COLO829 (cell line): ENCODE results near the gene VEGFA.
A peak's percentile ranks its signal among the peaks of the same experiment; 100 is the strongest.

Experiments
- DNase-seq: peaks from one replicate; pipeline ENCODE4 v3.0.0; 2012; ENCODE audit warnings: low spot score

Gene VEGFA

DNA sequence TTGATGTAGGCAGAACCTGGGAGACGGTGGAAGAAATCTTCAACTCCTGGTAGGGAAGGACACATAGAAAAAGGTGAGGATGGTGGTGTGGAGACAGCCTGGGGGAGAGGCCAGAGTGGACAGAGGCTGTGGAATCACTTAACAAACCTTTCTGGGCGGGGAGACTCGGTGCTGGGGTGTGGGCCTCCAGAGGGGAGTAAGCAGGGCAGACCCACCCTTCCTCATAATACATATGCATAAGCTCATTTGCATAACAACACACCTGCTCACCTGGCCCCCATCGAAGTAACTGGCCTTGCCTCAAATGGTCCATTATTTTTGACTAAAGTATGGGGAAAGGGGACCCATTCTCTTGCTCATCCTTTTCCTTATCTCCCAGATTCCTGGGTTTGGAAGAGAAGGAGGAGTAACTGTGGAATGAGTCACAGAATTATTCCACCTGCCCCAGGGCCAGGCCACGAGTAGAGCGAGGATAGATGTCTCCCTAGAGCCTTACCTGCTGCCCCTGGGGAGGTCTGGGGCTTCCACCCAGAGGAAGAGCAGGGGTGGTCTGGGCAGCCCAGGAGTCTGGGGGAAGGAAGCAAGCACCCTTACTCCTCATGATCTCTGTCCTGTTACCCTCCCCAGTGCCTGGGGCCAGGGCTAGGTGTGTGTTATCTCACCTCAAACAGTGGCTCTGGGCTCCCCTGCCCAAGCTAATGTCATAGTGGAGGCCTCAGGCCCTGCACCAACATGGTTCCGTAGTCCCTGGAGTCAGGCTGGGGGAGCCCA is 10.7 kb upstream of the VEGFA start:
- DNase-seq, result no peak

DNA sequence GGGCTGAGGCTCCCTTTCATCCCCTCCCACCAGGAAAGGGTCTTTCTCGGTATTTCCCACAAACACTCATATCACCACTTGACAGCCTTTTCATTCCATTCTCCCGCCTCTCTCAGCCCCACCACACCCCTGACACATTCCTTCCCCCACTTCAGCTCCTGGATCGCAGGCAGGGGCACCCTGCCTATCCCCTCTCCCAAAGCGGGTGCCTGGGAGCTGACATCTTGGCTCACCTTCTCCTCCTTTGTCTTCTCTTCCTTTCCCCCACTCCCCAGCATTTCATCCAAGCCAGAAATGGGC is 10.2 kb upstream of the VEGFA start:
- DNase-seq, result no peak

DNA sequence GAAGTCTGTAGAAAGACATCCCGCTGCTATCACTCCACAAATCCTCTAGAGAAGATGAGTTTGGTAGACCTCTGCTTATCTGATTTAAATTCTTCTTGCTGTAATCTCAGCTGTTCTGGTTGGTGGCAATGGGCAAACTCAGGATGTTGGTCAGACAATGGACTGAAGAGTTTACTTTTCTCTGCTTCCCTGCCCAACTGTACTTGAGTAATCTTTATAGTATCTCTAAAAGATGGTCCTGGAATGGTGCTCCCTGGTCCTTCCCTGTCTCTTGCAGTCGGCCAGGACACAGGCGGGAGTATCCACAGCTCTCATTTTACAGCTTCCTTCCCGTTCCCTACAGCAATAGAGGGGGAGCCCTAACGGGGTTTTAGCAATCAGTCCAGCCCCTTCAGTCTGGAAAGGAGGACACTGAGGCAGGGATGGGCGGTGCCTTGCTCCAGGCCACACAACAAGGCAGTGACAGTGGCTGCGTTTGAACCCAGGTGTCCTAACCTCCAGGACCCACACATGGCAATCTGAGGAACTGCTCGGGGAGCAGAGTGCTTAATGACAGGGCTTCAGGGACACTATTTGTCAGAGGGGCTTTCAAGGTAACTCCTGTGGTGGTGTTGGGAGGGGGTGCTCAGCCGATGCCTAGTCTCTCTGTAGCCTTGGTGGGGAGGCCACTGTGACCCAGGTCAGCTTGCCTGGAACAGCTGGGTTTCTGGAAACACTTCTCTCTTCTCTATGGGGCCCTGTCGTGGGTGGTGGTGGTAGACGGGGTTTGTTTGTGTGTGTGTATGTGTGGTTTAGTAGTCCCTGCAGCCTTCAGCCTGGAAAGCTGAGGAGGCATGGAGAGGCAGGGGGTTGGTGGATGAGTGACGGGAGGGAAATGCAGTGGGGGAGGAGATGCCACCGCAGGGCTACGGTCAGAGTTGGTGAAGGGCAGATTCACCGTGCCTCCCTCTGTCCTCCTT is 9.5 kb upstream of the VEGFA start:
- no peak for DNase-seq

DNA sequence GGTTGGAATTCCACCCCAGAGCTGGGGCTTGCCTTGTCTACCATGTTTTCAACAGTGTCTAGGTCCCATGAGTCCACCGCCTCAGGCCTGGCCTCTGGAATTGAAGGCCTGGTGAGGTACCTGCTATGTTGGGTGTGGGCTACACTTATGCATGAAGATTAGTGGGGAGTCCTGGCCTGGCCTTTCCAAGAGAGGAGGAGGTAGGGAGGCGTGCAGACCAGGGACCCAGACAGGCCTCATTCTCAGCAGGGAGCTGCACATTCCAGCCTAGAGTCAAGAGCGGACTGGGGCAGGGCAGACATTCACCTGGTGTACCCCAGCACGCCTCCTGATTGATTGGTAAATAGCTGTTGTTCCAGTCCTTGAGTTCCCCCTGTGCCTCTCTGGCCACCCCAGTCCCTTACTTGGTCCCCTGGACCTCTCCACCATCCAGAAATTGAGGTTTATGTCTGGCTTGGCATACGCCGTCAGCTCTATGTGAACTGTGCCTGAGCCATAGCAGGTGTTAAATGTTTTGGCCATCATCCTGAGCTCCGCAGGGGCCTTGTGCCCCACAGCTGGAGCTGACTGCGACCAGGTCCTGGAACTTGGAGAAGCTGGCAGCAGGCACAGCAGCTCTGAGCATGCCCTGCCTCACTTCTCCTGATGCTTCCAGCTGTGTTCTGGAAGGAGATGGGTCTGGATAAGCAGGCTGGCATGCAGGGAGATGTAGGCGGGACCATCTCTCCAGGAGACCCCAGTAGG is 8.2 kb upstream of the VEGFA start:
- DNase-seq, result no peak

DNA sequence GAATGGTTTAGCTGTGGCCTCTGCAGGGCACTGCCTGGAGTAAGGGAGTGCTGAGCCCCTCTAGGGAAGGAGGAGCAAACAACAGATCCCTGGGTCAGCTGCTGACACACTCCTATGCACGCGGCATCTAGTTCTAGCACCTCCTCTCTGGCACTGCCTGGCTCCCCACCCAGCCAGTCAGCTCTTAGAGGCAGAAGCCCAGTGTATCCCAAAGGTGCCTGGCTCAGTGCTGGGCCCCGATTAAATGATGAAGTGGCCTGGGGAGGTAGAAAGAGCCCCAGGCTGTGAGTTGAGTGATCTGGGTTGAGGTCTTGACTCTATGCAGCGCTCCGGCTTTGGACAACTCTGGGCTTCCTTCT is 7.6 kb upstream of the VEGFA start:
- no peak for DNase-seq

DNA sequence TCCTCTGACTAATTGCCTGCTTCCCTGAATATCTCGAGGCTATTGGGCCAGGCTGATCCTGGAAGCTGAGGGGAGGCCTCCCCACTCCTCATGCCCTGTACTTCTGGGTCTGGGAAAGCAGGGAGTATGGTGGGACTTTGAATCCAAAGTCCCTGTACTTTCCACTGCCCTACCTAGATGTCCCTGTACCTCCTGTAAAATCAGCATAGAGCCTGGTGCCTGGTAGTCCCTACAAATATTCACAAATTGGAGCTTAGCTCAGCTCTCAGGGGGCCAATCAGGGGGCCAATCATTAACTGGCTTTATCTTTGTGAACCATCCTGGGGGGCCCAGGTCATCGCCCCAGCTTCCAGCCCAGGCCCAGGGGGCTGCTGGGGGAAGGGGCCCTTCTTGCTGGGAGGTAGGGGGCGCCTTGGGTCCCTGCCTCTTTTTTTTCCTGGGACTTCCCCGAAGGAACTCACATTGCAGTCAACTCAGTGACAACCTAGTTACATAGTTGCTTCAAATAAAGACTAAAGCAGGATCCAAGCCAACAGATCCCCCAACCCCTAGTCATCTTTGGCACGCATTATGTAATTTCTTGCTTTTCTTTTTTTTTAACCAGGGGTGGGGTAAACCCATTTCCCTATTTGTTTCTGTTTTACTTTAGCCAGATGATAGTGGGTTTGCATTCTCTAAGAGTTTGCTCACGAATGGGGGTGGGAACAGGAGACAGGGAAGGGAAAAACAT is 6.9 kb upstream of the VEGFA start:
- no peak for DNase-seq

DNA sequence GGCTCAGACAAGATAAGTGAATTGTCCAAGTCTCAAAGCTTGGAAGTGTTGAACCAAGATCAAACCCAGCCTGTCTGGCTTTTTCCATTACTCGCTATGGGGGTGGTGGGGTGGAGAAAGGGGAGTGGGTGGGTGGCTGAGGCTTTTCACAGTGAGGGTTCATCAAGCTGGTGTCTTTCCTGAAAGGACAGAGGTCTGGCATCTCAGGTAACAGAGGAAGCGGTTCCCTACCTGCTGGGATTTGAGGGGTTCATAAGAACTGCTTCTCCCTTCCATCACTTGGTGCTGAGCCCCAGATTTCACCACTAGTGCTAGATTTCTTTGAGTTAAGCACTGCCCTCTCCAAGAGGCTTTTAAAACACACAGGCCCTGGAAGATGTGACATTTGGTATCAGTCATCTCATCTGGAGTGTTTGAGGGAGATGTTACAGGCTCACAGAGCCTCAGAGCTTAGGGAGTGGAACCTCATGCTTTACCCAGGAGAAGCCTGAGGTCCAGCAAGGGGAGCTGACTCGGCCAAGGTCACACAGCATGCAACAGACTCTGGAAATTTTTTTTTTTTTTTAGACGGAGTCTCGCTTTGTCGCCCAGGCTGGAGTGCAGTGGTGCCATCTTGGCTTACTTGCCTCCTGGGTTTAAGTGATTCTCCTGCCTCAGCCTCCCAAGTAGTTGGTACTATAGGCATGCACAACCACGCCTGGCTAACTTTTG is 6.0 kb upstream of the VEGFA start:
- DNase-seq, result no peak

DNA sequence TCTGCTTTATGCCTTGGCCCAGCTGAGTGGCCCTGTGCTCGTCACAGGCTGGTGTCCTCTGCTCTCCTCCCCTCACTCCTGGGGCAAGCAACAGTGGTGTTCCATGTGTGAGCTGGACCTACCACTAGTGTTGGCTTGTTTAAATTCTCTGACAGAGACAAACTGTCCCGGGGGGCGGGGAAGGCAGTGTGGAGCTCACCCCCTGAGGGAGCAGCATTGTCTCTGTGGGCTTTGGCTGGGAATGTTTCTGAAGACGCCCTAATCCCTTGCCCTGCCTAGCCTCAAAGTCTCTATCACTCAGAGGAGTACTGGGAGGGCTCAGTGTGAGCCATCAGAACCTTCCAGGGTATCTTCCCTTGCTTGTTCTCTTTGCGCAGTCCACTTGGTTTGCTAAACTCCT is 5.2 kb upstream of the VEGFA start:
- no peak for DNase-seq

DNA sequence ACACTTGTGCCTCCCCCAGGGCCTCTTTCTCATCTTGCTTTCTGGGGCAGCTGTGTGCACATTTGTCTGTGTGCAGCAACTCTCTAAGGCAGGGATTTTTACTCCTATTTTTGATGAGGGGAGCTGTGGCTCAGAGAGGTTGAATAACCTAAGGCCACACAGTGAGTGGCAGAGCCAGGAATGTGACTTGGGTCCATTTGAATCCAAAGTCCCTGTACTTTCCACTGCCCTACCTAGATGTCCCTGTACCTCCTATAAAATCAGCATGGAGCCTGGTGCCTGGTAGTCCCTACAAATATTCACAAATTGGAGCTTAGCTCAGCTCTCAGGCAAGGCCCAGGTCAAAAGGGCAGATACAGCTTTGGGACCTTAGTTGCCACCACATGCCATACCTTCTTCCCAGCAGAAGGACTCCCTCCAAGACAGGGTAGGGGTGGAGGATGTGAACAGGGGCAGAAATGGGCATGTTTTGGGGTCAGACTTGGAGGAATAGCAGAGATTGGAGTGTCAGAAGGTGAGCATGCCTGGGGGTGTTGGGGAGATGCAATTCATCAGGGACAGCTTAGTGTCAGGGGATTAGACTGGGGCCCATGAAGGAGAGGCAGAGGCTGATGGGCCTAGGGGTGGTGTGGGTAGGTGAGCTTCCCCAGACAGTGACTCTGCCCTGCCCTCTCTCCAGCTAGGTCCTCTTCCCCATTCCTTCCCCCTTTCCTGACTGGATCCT is 4.1 kb upstream of the VEGFA start:
- no peak for DNase-seq

DNA sequence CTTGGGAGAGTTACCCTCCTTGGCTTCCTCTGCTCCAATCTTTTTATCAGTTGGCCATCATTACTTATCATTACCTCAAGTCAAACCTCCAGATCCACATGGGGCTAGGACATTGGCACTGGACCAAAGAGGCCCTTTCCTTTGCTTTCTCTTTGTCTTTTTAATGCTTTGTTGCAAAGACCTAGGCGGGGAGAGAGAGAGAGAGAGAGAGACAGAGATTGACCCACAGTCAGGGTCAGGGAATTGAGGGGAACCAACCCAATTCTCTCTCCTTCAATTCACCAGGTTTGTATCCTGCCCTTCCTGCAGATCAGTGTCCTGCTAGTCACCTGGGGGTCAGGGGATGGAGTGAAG is 3.5 kb upstream of the VEGFA start:
- DNase-seq, result no peak

DNA sequence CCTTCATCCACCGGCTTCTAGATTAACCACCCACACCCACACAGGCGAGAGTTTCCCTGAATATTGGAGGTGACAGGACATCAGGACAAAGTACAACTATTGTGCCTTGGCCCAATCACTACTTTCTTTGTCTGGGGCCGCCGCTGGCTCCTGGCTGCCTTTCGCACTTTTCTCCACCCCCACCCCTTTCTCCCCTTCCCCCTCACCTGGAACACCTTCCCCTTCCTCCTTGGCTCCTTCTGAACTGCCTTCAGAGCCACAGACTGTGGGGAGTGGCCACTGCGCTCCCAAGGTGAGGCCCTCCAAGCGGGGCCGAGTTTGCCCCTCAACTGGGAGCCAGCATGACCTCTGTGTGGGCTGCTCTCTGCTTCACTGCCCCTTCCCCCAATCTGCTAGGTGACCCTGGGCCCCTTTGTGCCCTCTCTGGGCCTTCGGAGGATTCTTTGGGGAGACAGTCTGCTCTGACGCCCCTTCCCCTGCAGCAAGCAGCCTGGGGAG is 3.0 kb upstream of the VEGFA start:
- no peak for DNase-seq

DNA sequence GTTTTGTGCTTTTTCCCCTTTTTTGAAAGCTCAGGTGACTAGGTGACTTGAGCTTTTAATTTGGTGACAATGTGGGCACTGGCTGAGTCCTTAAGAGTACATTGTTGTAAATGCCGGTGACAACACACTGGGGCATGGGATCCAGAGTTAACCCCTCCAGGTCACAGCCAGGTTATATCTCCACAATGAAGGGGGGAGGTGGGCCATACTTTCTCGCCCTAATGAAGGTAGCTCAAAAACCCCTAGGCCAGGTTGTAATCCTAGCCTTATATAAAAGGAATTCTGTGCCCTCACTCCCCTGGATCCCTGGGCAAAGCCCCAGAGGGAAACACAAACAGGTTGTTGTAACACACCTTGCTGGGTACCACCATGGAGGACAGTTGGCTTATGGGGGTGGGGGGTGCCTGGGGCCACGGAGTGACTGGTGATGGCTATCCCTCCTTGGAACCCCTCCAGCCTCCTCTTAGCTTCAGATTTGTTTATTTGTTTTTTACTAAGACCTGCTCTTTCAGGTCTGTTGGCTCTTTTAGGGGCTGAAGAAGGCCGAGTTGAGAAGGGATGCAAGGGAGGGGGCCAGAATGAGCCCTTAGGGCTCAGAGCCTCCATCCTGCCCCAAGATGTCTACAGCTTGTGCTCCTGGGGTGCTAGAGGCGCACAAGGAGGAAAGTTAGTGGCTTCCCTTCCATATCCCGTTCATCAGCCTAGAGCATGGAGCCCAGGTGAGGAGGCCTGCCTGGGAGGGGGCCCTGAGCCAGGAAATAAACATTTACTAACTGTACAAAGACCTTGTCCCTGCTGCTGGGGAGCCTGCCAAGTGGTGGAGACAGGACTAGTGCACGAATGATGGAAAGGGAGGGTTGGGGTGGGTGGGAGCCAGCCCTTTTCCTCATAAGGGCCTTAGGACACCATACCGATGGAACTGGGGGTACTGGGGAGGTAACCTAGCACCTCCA is 2.2 kb upstream of the VEGFA start:
- DNase-seq, result no peak

DNA sequence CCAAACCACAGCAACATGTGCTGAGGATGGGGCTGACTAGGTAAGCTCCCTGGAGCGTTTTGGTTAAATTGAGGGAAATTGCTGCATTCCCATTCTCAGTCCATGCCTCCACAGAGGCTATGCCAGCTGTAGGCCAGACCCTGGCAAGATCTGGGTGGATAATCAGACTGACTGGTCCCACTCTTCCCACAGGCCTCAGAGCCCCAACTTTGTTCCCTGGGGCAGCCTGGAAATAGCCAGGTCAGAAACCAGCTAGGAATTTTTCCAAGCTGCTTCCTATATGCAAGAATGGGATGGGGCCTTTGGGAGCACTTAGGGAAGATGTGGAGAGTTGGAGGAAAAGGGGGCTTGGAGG is 1.5 kb upstream of the VEGFA start:
- DNase-seq, result no peak

DNA sequence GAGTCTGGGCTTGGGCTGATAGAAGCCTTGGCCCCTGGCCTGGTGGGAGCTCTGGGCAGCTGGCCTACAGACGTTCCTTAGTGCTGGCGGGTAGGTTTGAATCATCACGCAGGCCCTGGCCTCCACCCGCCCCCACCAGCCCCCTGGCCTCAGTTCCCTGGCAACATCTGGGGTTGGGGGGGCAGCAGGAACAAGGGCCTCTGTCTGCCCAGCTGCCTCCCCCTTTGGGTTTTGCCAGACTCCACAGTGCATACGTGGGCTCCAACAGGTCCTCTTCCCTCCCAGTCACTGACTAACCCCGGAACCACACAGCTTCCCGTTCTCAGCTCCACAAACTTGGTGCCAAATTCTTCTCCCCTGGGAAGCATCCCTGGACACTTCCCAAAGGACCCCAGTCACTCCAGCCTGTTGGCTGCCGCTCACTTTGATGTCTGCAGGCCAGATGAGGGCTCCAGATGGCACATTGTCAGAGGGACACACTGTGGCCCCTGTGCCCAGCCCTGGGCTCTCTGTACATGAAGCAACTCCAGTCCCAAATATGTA is 957 bp upstream of the VEGFA start:
- no peak for DNase-seq

DNA sequence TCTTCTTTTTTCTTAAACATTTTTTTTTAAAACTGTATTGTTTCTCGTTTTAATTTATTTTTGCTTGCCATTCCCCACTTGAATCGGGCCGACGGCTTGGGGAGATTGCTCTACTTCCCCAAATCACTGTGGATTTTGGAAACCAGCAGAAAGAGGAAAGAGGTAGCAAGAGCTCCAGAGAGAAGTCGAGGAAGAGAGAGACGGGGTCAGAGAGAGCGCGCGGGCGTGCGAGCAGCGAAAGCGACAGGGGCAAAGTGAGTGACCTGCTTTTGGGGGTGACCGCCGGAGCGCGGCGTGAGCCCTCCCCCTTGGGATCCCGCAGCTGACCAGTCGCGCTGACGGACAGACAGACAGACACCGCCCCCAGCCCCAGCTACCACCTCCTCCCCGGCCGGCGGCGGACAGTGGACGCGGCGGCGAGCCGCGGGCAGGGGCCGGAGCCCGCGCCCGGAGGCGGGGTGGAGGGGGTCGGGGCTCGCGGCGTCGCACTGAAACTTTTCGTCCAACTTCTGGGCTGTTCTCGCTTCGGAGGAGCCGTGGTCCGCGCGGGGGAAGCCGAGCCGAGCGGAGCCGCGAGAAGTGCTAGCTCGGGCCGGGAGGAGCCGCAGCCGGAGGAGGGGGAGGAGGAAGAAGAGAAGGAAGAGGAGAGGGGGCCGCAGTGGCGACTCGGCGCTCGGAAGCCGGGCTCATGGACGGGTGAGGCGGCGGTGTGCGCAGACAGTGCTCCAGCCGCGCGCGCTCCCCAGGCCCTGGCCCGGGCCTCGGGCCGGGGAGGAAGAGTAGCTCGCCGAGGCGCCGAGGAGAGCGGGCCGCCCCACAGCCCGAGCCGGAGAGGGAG is 580 bp downstream of the VEGFA start:
- DNase-seq, result peak; percentile 51

DNA sequence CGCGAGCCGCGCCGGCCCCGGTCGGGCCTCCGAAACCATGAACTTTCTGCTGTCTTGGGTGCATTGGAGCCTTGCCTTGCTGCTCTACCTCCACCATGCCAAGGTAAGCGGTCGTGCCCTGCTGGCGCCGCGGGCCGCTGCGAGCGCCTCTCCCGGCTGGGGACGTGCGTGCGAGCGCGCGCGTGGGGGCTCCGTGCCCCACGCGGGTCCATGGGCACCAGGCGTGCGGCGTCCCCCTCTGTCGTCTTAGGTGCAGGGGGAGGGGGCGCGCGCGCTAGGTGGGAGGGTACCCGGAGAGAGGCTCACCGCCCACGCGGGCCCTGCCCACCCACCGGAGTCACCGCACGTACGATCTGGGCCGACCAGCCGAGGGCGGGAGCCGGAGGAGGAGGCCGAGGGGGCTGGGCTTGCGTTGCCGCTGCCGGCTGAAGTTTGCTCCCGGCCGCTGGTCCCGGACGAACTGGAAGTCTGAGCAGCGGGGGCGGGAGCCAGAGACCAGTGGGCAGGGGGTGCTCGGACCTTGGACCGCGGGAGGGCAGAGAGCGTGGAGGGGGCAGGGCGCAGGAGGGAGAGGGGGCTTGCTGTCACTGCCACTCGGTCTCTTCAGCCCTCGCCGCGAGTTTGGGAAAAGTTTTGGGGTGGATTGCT is 1.3 kb downstream of the VEGFA start:
- DNase-seq, result no peak

DNA sequence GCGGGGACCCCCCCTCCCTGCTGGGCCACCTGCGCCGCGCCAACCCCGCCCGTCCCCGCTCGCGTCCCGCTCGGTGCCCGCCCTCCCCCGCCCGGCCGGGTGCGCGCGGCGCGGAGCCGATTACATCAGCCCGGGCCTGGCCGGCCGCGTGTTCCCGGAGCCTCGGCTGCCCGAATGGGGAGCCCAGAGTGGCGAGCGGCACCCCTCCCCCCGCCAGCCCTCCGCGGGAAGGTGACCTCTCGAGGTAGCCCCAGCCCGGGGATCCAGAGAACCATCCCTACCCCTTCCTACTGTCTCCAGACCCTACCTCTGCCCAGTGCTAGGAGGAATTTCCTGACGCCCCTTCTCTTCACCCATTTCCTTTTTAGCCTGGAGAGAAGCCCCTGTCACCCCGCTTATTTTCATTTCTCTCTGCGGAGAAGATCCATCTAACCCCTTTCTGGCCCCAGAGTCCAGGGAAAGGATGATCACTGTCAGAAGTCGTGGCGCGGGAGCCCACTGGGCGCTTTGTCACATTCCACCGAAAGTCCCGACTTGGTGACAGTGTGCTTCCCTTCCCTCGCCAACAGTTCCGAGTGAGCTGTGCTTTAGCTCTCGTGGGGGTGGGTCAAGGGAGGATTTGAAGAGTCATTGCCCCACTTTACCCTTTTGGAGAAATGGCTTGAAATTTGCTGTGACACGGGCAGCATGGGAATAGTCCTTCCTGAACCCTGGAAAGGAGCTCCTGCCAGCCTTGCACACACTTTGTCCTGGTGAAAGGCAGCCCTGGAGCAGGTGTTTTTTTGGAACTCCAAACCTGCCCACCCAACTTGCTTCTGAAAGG is 2.1 kb downstream of the VEGFA start:
- DNase-seq, result no peak
